SKM-1 (cell line): ENCODE measurements around the gene F8.
A peak's percentile ranks its signal among the peaks of the same experiment; 100 is the strongest.
"Not testable (repeated sequence)": the region's sequence is repeated elsewhere in the genome, so short reads cannot be mapped to it uniquely, and the experiment has no call there.

Experiments
- DNase-seq: peaks from one replicate; lab custom pipeline; 2025; ENCODE audit not compliant: unreplicated experiment; lab: John Stamatoyannopoulos, UW

Gene F8

GRCh38 chrX:154987940-154988339 is 34.6 kb downstream of the F8 start:
- DNase-seq = no peak

- DNase-seq = no peak
These were observed 35.5 kb downstream of the F8 start for GRCh38 chrX:154986826-154987575.

GRCh38 chrX:154981116-154981411 is 41.5 kb downstream of the F8 start:
- DNase-seq = no peak

DNA sequence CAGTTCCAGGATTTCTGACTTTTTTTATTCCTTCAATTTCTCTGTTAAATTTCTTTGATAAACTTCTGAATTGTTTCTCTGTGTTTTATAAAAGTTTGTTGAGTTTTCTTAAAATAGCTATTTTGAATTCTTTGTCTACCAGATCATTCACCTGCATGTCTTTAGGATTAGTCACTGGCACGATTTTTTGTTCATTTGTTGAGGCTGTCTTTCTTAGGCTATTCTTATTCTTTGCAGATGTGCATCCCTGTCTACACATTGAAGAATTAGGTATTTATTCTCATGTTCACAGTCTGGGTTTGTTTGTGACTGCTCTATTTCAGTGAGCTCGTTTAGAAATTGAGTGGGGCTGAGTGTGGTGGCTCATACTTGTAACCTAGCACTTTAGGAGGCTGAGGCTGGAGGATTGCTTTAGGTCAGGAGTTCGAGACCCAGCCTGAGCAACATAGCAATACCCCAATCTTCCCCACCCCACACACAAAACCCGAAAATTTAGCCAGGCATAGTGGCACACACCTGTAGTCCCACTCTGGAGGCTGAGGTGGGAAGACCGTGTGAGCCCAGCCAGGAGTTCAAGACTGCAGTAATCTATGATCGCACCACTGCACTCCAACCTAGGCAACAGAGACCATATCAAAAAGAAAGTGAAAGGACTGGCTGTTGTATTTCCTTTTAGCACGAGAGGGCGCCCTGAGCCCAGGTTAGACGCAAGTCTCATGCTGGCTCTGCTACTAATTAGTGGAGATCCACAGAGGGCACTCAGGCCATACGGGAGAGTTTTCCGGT is 42.0 kb downstream of the F8 start:
- DNase-seq = peak; percentile 4

GRCh38 chrX:154979629-154980028 is 42.9 kb downstream of the F8 start:
- DNase-seq = peak; percentile 22

- DNase-seq = no peak
These were observed 54.2 kb downstream of the F8 start for GRCh38 chrX:154968353-154968752.

- DNase-seq = no peak
These were observed 54.9 kb downstream of the F8 start for GRCh38 chrX:154967603-154968002.

- DNase-seq = no peak
These were observed 60.6 kb downstream of the F8 start for GRCh38 chrX:154961947-154962346.

- DNase-seq = not testable (repeated sequence)
These were observed 66.7 kb downstream of the F8 start for GRCh38 chrX:154955799-154956198.

DNA sequence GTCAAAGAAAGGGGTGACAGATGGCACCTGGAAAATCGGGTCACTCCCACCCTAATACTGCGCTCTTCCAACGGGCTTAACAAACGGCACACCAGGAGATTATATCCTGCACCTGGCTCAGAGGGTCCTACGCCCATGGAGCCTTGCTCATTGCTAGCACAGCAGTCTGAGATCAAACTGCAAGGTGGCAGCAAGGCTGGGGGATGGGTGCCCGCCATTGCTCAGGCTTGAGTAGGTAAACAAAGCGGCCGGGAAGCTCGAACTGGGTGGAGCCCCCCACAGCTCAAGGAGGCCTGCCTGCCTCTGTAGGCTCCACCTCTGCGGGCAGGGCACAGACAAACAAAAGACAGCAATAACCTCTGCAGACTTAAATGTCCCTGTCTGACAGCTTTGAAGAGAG is 83.3 kb downstream of the F8 start:
- not testable (repeated sequence) for DNase-seq

DNA sequence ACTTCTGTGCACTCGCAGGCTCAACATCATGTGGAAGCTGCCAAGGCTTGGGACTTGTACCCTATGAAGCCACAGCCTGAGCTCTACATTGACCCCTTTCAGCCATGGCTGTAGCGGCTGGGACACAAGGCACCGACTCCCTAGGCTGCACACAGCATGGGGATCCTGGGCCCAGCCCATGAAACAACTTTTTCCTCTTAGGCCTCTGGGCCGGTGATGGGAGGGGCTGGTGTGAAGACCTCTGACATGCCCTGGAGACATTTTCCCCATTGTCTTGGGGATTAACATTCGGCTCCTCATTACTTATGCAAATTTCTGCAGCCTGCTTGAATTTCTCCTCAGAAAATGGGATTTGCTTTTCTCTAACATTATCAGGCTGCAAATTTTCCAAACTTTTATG is 97.8 kb downstream of the F8 start:
- not testable (repeated sequence) for DNase-seq

DNA sequence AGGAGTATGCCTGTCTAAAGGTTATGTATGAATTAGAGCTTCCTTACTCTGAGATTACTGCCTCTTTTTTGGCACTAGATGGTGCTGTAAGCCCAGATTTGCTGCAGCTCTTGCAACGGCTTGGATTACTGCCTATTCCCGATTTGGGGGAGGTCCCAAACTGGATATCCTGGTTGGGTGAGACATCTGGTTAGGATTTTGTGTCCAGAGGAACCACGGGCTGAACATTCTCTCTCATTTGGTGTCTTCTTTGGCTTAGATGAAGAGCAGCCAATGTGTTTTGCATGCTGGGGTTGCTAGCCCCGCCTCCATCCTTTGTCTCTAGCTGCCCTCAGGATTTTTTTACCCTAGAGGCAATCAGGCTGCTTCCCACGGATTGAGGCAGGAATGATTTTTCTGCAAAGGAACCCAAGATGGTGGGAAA is 104.5 kb downstream of the F8 start:
- DNase-seq = no peak

- DNase-seq = no peak
These were observed 108.5 kb downstream of the F8 start for GRCh38 chrX:154914052-154914451.

GRCh38 chrX:154910528-154910927 is 112.0 kb downstream of the F8 start:
- DNase-seq = not testable (repeated sequence)

DNA sequence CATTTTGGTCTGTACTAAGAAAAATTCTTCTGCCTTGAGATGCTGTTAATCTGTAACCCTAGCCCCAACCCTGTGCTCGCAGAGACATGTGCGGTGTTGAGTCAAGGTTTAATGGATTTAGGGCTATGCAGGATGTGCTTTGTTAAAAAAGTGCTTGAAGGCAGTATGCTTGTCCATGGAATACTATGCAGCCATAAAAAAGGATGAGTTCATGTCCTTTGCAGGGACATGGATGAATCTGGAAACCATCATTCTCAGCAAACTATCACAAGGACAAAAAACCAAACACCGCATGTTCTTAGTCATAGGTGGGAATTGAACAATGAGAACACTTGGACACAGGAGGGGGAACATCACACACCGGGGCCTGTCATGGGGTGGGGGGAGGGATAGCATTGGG is 112.5 kb downstream of the F8 start:
- DNase-seq = not testable (repeated sequence)

DNA sequence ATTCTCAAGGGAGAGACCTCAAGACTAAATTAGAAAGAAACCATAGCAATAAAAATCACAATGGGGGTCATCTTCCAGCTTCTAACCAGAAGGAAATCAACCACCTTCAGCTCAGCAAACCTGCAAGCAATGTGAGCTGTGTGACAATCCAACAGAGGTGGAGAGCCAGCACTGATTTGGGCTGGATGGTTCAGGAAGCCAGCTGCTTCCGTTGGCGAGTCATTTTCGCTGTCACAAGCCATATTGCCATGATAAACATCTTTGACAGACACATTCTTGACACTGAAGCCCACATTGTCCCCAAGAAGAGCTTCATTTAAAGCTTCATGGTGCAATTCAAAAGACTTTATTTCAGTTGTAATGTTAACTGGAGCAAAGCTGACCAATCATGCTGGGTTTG is 113.7 kb downstream of the F8 start:
- DNase-seq = no peak

GRCh38 chrX:154902408-154902807 is 120.1 kb downstream of the F8 start:
- DNase-seq = no peak

- no peak for DNase-seq
These were observed 122.2 kb downstream of the F8 start for GRCh38 chrX:154900323-154900722.

DNA sequence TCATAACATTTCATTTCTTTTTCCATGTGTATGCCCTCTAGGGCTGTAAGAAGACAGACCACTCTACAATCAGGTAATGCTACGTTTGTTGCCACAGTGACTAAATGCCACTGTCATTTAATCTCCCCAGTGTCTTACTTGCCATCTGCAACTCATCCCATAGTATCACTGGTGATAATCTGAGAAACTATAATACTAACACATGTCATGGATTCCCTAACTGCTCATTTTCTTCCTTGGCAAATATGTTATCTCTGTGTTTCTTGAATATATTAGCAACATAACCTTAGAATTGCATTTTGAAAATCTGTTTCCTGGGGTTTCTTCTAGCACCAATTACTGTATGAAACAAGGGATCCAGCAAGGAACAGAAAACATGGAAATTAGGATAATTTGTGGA is 130.2 kb downstream of the F8 start:
- no peak for DNase-seq

- DNase-seq = no peak
These were observed 131.4 kb downstream of the F8 start for GRCh38 chrX:154890990-154891639.

GRCh38 chrX:154886789-154887221 is 135.7 kb downstream of the F8 start:
- not testable (repeated sequence) for DNase-seq
